Measurements from ENCODE around the gene NAA38. TPM values are rescaled to one million over a fixed set of nuclear protein-coding genes. Genes with fewer than 3 reads are reported as not detected.

Gene NAA38
- total RNA-seq, 1 experiment from 2014 or later = 103 TPM

GRCh38 chr17:7853691-7854038, 3.7 kb downstream of the NAA38 start:
- no peaks in the 10 kb centered on the region for H3K27me3 ChIP-seq (ENCODE audit: insufficient read depth, low read length)

More at GRCh38 chr17:7853691-7854038, 3.7 kb downstream of the NAA38 start:
- no peaks in the 10 kb centered on the region for H4K20me1 ChIP-seq (ENCODE audit: insufficient read depth)
- RAD21 ChIA-PET (ENCODE audit: low non-redundant PET in 1 of 2, low total read pairs in 2 of 2, uncharacterized antibody in 2 of 2, unreplicated experiment in 2 of 2) = no interaction called here
- H3K4me3 ChIP-seq (replicated peaks in 1 of 2; ENCODE audit: low read depth in 1 of 2, low read length in 2 of 2) = no peak overlapping the region
- no TSS peak for BruUV-seq (replicated peaks)
- H3K79me2 ChIP-seq (ENCODE audit: insufficient read depth, low read length) = peaks cover 47% of the 10 kb centered on the region
- no peak overlapping the region for H3K9ac ChIP-seq (ENCODE audit: low read length)
- CTCF ChIA-PET = interaction anchor here (0.5 kb wide), 1 partner anchor 27 kb away, joined by 3 read pairs; no protein-coding TSS in a partner anchor
- POLR2A ChIA-PET = no interaction called here
- no peaks in the 10 kb centered on the region for H3K9me2 ChIP-seq (ENCODE audit: insufficient read depth)
- H3K36me3 ChIP-seq (ENCODE audit: control insufficient read depth in 1 of 2, insufficient read depth in 2 of 2, low read length in 2 of 2) = peaks cover 13 to 27% of the 10 kb centered on the region in 2 experiments
- no peak for DNase-seq (ENCODE audit: low read depth, low spot score)
- H3K27ac ChIP-seq (ENCODE audit: low read depth, low read length) = no peak overlapping the region
- no peak overlapping the region for H2AFZ ChIP-seq (ENCODE audit: low read depth, low read length, poor library complexity, severe bottlenecking)
- H3K4me2 ChIP-seq (ENCODE audit: low read length) = no peak overlapping the region
- no peak for ATAC-seq
- intact Hi-C loops (cut with micrococcal nuclease) = no loop called here
- TF ChIP-seq EZH2 (IDR thresholded peaks at IDR 0.05) (no peak), SP1 (IDR thresholded peaks at IDR 0.05; ENCODE audit: low read depth) (no peak), POLR2AphosphoS5 (IDR thresholded peaks at IDR 0.05; ENCODE audit: low read depth, low read length) (no peak), ELF1 (IDR thresholded peaks at IDR 0.05; ENCODE audit: borderline replicate concordance, low read depth) (no peak), POLR2A (IDR thresholded peaks at IDR 0.05; ENCODE audit: borderline replicate concordance, extremely low read depth, insufficient read depth, insufficient read length) (no peak), SRF (IDR thresholded peaks at IDR 0.05; ENCODE audit: low read depth) (no peak), RAD21 (IDR thresholded peaks at IDR 0.05; ENCODE audit: low read depth) (no peak), ATF3 (IDR thresholded peaks at IDR 0.05) (no peak), JUND (IDR thresholded peaks at IDR 0.05) (no peak), EGR1 (IDR thresholded peaks at IDR 0.05; ENCODE audit: low read depth) (no peak), ZNF274 (IDR thresholded peaks at IDR 0.05; ENCODE audit: low read depth, low read length) (no peak), CBX3 (IDR thresholded peaks at IDR 0.05; ENCODE audit: low read depth) (no peak), CTCF (IDR thresholded peaks at IDR 0.05 in 2 of 3, conservative IDR thresholded peaks at IDR 0.05 in 1 of 3; ENCODE audit: borderline replicate concordance in 1 of 3, insufficient read depth in 1 of 3, low read depth in 2 of 3, low read length in 2 of 3) (no peak), ZBTB33 (IDR thresholded peaks at IDR 0.05; ENCODE audit: extremely low read depth, insufficient replicate concordance, low read length) (no peak), FOSL1 (IDR thresholded peaks at IDR 0.05; ENCODE audit: low read depth) (no peak), ZFX (IDR thresholded peaks at IDR 0.05) (no peak), SIN3A (IDR thresholded peaks at IDR 0.05; ENCODE audit: low read depth) (no peak), CEBPB (IDR thresholded peaks at IDR 0.05; ENCODE audit: low read depth) (no peak), EZH2phosphoT487 (IDR thresholded peaks at IDR 0.05; ENCODE audit: borderline replicate concordance) (no peak)
- no peaks in the 10 kb centered on the region for H3K9me3 ChIP-seq (ENCODE audit: control insufficient read depth in 1 of 2, insufficient read depth in 1 of 2, low read depth in 1 of 2, low read length in 2 of 2)
- peaks cover 20 to 44% of the 10 kb centered on the region in 2 experiments for H3K4me1 ChIP-seq (ENCODE audit: control insufficient read depth in 1 of 2, insufficient read depth in 2 of 2, low read length in 2 of 2)

All from HCT116 (cell line).